Measurements from ENCODE around the gene RDH13.

DNA sequence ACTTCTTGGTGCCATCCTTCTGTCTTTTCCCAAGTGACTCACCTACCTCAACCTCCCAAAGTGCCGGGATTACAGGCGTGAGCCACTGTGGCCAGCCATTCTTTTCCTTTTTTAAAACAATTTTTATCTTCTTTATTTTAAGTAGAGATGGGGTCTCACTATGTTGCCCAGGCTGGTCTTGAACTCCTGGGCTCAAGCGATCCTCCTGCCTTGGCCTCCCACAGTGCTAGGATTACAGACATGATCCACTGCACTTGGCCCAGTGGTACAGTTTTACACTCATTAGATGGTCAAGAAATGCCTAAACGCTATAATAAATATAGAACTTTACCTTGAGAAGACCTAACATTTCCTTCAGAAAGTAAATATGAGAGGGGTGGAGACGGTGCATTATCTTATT is 49.4 kb downstream of the RDH13 start:
- TF ChIP-seq, protein P1, sequence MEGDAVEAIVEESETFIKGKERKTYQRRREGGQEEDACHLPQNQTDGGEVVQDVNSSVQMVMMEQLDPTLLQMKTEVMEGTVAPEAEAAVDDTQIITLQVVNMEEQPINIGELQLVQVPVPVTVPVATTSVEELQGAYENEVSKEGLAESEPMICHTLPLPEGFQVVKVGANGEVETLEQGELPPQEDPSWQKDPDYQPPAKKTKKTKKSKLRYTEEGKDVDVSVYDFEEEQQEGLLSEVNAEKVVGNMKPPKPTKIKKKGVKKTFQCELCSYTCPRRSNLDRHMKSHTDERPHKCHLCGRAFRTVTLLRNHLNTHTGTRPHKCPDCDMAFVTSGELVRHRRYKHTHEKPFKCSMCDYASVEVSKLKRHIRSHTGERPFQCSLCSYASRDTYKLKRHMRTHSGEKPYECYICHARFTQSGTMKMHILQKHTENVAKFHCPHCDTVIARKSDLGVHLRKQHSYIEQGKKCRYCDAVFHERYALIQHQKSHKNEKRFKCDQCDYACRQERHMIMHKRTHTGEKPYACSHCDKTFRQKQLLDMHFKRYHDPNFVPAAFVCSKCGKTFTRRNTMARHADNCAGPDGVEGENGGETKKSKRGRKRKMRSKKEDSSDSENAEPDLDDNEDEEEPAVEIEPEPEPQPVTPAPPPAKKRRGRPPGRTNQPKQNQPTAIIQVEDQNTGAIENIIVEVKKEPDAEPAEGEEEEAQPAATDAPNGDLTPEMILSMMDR (IDR thresholded peaks at IDR 0.05) = no peak
- no peak for TF ChIP-seq EP300 (IDR thresholded peaks at IDR 0.05)
- TF ChIP-seq POLR2A (IDR thresholded peaks at IDR 0.05) = no peak

All from ovary (tissue), 3 donors.